PFSK-1 (cell line): Measurements from ENCODE around the gene SND1.

Experiments used
- FOXP2 ChIP-seq: optimal IDR thresholded peaks from 2 replicates; pipeline ENCODE3; 2011; ENCODE audit warnings: borderline replicate concordance, control low read depth, inconsistent platforms; ENCODE audit not compliant: insufficient read depth; ENCODE audit errors: extremely low read length, extremely low read depth
- POLR2AphosphoS5 ChIP-seq: IDR thresholded peaks from 2 replicates; pipeline ENCODE4 v1.6.1; 2012; ENCODE audit warnings: low read depth, mild to moderate bottlenecking, control low read depth, low read length, moderate library complexity
- SIN3A ChIP-seq: IDR thresholded peaks from 2 replicates; pipeline ENCODE4 v1.6.1; 2012; ENCODE audit warnings: mild to moderate bottlenecking, low read length, moderate library complexity, borderline replicate concordance; ENCODE audit not compliant: insufficient read depth
- TAF1 ChIP-seq: IDR thresholded peaks from 2 replicates; pipeline ENCODE4 v1.6.1; 2012; ENCODE audit warnings: low read length, control low read depth, borderline replicate concordance; ENCODE audit not compliant: insufficient read depth
- TF ChIP-seq, protein P1 (sequence below), 2 experiments: IDR thresholded peaks; 2 replicates each; pipeline versions ENCODE4 v1.6.1 to v1.8.0; 2011 to 2012; ENCODE audit warnings: low read depth in 2 of 2, low read length in 2 of 2, control low read depth in 1 of 2, inconsistent platforms in 1 of 2, mild to moderate bottlenecking in 1 of 2, moderate library complexity in 1 of 2; ENCODE audit not compliant: insufficient read depth in 1 of 2

Gene SND1

DNA sequence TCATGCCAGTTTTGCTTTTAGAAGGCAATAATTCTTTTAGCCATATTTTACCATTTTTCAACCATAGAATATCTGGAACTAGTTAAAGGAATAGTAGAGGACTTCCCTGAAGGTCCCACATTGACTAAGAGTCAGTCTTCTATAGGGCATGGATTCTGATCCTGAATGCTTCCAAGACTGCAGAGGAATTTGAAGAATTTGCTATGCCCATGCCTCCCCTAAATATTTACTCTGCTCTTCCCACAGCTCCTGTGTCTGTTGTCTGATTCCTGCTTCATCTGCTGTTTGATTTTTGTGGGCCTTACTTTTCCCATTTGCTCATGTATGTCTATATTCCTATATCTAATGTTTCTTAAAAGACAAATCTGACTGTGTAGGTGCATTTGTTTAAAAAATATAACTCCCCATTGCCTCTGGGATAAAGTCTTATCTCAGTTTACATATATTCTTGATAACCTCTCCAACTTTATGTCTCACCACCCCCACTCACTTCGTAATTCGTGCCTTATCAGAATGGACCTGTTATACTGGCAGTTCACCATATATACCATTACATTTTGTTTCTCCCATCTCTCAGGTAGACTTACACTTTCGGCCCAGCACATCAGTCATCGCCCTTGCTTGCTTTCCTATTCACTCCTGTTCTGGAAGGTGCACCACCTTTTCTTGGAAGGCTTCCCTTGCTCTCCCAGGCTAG, 345.4 kb downstream of the SND1 start:
- TF ChIP-seq TAF1: no peak
- TF ChIP-seq, protein P1, sequence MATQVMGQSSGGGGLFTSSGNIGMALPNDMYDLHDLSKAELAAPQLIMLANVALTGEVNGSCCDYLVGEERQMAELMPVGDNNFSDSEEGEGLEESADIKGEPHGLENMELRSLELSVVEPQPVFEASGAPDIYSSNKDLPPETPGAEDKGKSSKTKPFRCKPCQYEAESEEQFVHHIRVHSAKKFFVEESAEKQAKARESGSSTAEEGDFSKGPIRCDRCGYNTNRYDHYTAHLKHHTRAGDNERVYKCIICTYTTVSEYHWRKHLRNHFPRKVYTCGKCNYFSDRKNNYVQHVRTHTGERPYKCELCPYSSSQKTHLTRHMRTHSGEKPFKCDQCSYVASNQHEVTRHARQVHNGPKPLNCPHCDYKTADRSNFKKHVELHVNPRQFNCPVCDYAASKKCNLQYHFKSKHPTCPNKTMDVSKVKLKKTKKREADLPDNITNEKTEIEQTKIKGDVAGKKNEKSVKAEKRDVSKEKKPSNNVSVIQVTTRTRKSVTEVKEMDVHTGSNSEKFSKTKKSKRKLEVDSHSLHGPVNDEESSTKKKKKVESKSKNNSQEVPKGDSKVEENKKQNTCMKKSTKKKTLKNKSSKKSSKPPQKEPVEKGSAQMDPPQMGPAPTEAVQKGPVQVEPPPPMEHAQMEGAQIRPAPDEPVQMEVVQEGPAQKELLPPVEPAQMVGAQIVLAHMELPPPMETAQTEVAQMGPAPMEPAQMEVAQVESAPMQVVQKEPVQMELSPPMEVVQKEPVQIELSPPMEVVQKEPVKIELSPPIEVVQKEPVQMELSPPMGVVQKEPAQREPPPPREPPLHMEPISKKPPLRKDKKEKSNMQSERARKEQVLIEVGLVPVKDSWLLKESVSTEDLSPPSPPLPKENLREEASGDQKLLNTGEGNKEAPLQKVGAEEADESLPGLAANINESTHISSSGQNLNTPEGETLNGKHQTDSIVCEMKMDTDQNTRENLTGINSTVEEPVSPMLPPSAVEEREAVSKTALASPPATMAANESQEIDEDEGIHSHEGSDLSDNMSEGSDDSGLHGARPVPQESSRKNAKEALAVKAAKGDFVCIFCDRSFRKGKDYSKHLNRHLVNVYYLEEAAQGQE (IDR thresholded peaks at IDR 0.05; ENCODE audit: insufficient read depth in 1 of 2, low read depth in 2 of 2, low read length in 2 of 2): no peak
- no peak for TF ChIP-seq SIN3A
- no peak for TF ChIP-seq FOXP2
- no peak for TF ChIP-seq POLR2AphosphoS5

DNA sequence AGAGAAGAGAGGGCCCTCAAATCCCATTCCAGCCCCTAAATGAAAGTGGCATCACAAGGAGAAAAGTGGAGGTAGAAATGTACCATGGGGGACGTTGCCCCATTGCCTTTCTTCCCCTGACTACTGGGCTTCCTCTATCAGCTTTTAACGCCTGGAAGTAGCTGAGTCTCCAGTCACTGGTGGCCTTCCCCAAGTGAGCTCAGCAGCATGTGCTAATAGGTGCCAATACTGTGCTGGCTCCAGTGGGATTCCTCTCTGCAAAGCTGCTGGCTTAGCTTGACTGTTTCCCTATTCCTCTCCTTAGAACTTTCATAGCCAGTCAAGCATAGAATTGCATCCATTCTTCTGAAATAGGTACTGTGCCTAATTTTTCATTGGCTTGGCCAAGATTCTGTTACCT, 346.7 kb downstream of the SND1 start:
- no peak for TF ChIP-seq POLR2AphosphoS5
- TF ChIP-seq TAF1: no peak
- TF ChIP-seq, protein P1 (IDR thresholded peaks at IDR 0.05; ENCODE audit: insufficient read depth in 1 of 2, low read depth in 2 of 2, low read length in 2 of 2): no peak
- no peak for TF ChIP-seq FOXP2
- TF ChIP-seq SIN3A: no peak

DNA sequence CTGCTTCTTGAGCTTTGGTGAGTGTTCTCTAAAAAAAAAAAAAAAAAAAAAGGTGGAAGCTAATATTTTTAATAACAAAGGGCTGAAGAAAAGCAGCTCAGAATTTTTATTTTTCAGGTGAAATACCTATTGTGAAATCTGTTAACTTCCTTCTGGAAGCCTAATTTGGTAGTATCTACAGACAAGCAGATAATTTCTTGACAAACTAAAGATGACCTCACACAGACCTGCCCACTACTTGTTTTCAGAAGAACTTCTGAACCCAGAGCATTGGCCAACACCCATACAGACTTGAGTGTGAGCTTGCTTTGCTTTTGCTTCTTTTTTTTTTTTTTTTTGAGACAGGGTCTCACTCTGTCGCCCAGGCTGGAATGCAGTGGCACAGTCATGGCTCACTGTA, 348.1 kb downstream of the SND1 start:
- no peak for TF ChIP-seq POLR2AphosphoS5
- TF ChIP-seq, protein P1 (IDR thresholded peaks at IDR 0.05; ENCODE audit: insufficient read depth in 1 of 2, low read depth in 2 of 2, low read length in 2 of 2): no peak
- no peak for TF ChIP-seq TAF1
- no peak for TF ChIP-seq FOXP2
- TF ChIP-seq SIN3A: no peak

DNA sequence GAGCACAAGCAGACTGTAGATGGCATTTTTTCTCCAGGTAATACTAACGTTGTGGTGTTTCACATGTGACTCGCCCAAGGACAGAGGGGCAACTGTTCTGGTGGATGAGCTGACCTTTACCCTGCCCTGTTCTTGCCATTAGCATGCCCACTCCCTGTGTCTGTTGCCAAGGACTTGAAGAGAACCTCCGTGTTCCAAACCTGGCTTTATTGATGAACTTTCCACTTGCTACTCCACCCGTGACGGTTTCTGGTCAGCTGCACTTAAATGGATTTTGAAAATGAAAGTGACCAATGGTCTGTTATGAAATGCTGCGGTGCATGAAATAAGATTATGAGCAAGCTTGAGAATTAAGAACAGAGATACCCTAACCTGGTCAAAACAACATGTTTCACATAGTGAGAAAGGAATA, 348.9 kb downstream of the SND1 start:
- TF ChIP-seq TAF1 (no peak), SIN3A (no peak), POLR2AphosphoS5 (no peak), FOXP2 (no peak)
- TF ChIP-seq, protein P1 (IDR thresholded peaks at IDR 0.05; ENCODE audit: insufficient read depth in 1 of 2, low read depth in 2 of 2, low read length in 2 of 2): no peak

DNA sequence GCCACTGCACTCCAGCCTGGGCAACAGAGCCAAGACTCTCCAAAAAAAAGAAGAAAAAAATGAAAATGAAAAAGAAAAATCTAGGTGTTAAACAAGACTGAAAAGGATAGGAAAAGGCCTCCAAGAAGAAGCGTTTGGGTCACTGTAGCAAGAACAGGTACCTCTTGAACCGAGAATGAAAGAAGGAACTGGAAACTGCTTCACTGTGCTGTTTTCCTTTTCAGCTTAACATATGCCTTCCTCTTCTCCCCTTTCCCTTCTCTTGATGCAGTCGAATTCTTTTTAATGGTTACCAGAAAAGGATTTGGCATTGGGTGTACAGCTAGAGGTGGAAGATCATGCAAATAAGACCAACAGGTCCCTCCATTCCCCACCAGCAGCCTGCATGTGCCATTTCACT, 351.2 kb downstream of the SND1 start:
- TF ChIP-seq, protein P1 (IDR thresholded peaks at IDR 0.05; ENCODE audit: insufficient read depth in 1 of 2, low read depth in 2 of 2, low read length in 2 of 2): no peak
- no peak for TF ChIP-seq SIN3A
- no peak for TF ChIP-seq FOXP2
- TF ChIP-seq TAF1: no peak
- no peak for TF ChIP-seq POLR2AphosphoS5
